ENCODE measurements around the gene MSANTD2. TPM values are rescaled to one million over a fixed set of nuclear protein-coding genes. Genes with fewer than 3 reads are reported as not detected.

The MSANTD2 gene
- polyA plus RNA-seq (ENCODE audit: insufficient read length in 4 of 4): 10 to 100 TPM; 24.3 to 47.6 (median 33.8) TPM

DNA sequence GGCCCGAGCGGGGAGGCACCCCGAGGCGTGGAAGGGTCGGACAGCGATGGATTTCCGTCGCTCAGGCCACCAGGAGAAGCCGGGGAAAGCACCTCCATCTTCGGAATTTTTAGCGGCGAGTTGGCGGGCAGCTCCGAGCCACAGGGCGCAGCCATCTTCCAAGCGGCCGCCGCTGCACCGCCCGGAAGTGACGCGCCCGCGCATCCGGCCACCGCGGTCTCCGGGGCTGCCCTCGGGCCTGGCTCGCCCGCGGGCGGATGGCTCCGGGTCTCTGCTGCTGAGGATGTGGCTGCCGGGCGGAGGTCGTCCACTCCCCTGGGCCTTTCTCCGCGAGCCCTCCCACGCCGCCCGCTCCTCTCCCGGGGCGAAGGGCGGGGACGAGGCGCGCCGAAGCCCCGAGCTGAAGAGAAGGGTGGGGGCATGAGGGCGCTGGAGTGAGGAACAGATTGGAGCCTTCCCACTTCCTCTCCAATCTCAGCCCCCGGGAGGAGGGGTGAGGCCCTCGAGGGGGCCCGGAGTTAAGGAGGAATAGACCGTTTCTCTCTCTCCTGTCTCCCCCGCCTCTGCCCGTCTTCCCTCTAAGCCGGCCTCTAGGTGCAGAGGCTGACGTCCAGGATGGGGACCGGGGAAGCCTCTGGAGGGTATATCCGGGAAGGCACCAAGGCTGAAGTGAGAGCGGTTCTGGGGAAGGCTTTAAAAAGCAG is at the start of gene MSANTD2:
MSANTD2 (minus strand) TSS at position 181 of the 704 bp plus-strand sequence; CDS start at position 155, 26 bp downstream.
- DNase-seq (ENCODE audit: low read depth in 4 of 4, low spot score in 2 of 4): peak; percentile 80 to 87 (median 84)

DNA sequence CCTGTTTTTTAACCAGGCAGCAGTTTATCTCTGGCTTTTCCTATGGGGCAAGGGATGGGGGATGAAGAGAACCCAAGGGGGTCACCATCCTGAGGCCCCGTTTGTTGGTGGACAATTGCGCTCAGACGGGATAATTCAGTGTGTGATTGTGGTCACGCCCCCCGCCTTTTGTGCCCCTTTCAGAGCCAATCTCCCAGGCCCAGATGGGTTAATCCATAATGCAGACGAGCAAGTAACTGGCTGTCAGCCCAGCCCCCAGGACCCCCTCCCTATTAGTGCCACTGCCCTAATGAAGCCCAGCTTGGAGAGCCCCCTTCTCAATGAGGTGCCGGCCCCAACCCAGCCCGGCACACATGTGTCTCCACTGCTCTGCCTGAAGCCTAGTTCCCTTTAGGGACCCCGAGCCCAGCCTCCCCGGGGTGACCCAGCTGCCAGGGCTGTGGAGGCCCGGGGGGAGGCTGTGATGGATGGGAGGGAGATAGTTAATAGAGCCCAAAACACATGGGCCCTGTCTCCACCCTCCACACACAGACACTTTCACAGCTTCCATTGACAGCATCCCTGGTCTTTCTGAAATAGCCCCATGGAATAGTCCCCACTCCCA is 46.0 kb upstream of the MSANTD2 start:
- no peak for DNase-seq (ENCODE audit: low read depth in 4 of 4, low spot score in 2 of 4)

GRCh38 chr11:124844664-124845079 is 44.5 kb upstream of the MSANTD2 start:
- no peak for DNase-seq (ENCODE audit: low read depth in 4 of 4, low spot score in 2 of 4)

DNA sequence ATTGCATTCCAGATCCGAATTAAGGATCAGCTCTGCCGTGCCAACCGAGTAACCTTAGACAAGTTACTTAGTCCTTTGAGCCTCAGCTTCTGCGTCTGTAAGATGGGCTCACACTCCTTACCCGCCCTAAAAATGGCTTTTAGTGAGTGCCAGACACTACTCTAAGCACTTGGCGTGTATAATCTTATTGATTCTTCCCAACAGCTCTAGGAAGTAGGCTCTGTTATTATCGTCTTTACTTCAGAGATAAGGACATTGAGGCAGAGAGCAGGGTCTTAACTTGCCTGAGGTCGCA is 43.4 kb upstream of the MSANTD2 start:
- no peak for DNase-seq (ENCODE audit: low read depth in 4 of 4, low spot score in 2 of 4)

DNA sequence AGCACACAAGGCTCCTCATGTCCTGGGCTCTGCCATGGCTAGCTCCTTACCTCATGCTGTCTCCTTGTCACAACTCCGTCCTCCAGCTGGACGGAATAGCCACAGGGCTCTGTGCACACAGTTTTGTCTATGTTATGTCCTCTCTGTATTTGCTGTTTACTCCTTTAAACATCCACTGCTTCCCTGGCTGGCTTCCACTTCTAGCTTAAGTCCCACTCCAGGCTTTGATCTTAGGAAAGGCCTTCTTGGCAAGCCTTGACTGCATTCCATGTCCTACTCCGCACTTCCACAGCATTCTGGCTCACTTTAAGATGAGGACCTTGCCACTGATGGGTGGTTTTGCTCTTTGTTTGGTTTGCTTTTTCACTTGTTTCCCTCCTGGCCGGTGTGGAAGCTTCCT is 42.1 kb upstream of the MSANTD2 start:
- no peak for DNase-seq (ENCODE audit: low read depth in 4 of 4, low spot score in 2 of 4)

DNA sequence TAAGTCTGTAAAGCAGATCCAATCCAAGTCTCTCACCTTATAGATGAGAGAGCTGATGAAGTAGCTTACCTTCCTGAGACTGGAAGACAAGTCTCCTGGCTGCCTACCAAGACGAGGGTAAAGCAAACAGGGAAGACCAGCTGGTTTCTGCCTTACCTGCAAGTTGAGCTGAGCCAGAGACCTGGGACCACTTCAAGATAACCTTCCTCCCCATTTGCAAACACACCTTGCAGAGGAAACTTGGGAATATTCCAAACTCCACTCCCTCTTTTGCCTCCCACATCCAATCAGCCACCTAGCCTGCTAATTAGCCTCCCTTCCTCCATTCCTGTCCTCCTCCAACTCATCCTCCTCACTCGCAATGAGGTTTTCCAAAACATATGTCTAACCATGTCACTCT is 41.6 kb upstream of the MSANTD2 start:
- DNase-seq (ENCODE audit: low read depth in 4 of 4, low spot score in 2 of 4): no peak

DNA sequence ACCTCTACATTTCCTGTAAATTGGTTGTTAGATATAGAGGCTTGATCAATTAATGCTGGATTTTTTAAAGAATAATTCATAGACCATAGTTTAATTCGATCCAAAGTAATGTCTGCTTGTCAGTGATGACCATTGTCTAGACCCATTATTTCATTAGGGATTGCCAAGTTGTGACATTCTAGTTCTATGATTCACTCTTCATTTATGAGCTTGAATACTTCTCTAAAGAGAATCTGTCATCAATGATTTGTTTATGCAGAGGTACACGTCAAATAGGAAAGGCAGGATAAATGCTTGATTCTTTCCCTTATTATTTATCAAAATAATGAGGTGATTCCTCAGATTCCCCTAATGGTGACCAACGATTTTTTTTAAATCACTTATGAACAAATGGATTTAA is 41.0 kb upstream of the MSANTD2 start:
- DNase-seq (ENCODE audit: low read depth in 4 of 4, low spot score in 2 of 4): no peak

GRCh38 chr11:124840666-124841065 is 40.5 kb upstream of the MSANTD2 start:
- no peak for DNase-seq (ENCODE audit: low read depth in 4 of 4, low spot score in 2 of 4)

GRCh38 chr11:124839972-124840621 is 39.9 kb upstream of the MSANTD2 start:
- DNase-seq (ENCODE audit: low read depth in 4 of 4, low spot score in 2 of 4): no peak

- DNase-seq (ENCODE audit: low read depth in 4 of 4, low spot score in 2 of 4): no peak
These were observed 39.1 kb upstream of the MSANTD2 start for GRCh38 chr11:124839128-124839971.

- DNase-seq (ENCODE audit: low read depth in 4 of 4, low spot score in 2 of 4): no peak
These were observed 38.6 kb upstream of the MSANTD2 start for GRCh38 chr11:124838805-124839127.

- peak in 2 of 4 donors; percentile 46 to 51 for DNase-seq (ENCODE audit: low read depth in 4 of 4, low spot score in 2 of 4)
These were observed 37.3 kb upstream of the MSANTD2 start for GRCh38 chr11:124837491-124837856.

- no peak for DNase-seq (ENCODE audit: low read depth in 4 of 4, low spot score in 2 of 4)
These were observed 35.7 kb upstream of the MSANTD2 start for GRCh38 chr11:124835918-124836317.

- no peak for DNase-seq (ENCODE audit: low read depth in 4 of 4, low spot score in 2 of 4)
These were observed 34.4 kb upstream of the MSANTD2 start for GRCh38 chr11:124834526-124835180.

GRCh38 chr11:124832571-124832970 is 32.4 kb upstream of the MSANTD2 start:
- no peak for DNase-seq (ENCODE audit: low read depth in 4 of 4, low spot score in 2 of 4)

DNA sequence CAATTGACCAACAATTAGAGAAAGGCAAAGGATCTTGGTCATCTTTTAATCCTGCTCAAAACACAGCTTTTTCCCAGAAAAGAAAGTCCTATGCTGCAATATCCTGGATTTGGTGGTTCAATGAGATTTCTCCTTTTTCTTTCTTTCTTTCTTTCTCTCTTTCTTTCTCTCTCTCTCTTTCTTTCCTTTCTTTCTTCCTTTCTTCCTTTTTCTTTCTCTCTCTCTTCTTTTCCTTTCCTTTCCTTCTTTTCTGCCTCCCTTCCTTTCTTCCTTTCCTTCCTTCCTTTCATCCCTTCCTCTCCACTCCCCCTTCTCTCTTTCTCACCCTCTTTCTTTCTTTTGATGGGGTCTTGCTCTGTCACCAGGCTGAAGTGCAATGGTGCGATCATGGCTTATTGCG is 31.7 kb upstream of the MSANTD2 start:
- DNase-seq (ENCODE audit: low read depth in 4 of 4, low spot score in 2 of 4): no peak

DNA sequence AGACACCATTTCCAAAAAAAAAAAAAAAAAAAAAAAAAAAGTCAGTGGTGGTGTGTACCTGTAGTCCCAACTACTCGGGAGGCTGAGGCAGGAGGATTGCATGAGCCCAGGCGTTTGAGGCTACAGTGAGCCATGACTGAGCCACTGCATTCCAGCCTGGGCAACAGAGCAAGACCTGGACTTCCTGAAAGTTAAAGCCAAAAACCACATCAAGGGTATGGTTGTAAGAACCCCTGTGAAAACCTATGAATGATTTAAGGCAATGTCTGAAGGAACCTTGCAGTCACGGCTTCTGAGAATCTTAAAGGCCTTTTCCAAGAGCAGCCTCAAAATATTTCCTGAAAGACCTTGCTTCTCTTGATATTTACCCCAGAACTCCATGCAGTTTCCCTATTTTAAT is 30.5 kb upstream of the MSANTD2 start:
- no peak for DNase-seq (ENCODE audit: low read depth in 4 of 4, low spot score in 2 of 4)

DNA sequence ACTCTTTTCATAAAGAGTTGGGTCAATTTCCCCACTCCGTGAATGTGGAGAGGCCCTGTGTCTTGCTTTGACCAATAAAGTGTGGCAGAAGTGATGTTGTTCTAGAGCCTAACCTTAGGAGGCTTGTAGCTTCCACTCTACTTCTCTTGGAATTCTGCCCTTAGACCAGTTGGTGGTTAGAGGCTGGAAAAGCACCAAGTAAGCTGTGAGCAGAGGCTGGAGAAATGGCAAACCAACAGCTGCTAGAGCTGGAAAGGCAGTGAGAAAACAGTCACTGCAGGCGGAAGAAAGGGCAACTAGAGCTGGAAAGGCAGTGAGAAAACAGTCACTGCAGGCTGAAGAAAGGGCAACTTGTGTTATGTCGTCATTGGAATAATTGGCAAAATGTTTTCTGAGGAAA is 29.8 kb upstream of the MSANTD2 start:
- DNase-seq (ENCODE audit: low read depth in 4 of 4, low spot score in 2 of 4): no peak

DNA sequence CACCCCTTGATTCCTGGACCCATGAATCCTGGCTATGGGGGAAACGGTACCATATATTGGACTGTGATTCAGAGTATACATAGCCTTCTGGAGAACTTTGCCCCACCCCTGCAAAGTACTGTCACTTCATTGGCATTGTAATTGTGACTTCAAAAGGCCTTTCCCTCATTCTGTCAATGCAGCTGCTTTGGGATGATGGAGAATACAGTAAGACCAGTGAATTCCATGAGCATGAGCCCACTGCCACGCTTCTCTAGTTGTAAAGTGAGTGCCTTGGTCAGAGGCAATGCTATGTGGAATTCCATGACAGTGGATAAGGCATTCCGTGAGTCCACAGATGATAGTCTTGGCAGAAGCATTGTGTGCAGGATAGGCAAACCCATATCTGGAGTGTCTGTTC is 25.7 kb upstream of the MSANTD2 start:
- no peak for DNase-seq (ENCODE audit: low read depth in 4 of 4, low spot score in 2 of 4)

DNA sequence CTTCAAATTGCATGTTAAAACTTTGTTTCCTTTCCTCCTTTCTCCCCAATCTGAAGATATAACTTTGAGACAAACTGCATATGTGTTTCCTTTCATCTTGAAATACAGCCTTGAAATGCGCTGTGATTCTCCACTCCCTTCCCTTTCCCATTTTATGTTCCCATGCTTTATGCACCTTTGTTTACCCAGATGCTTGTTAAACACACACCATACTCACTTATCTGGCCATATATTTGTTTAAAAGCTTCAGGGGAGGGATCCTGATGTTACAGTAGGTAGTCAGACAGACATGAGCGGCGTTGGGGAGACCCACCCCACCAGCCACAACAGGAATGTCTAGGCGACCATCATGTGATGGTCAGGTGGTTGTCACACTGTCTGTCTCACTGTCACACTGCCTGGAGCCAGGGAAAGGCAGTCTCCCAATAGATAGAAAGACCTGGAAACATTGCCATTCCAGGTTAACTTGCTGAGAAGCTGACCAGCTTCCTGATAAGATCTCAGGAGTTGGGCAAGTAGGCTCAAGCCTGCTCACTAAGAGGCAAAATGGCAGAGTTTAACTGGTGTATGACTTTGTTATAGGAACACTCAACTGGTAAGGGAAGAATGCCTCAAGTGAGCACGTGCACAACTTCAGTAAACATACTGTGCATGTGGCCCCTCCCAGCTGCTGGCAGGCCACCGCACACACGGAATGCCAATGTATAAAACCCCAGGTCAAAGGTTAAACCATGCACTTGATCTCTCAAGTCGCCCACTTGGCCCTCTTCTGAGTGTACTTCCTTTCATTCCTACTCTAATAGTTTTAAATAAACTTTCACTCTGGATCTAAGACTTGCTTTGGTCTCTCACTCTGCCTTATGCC is 23.5 kb upstream of the MSANTD2 start:
- DNase-seq (ENCODE audit: low read depth in 4 of 4, low spot score in 2 of 4): no peak

Data from left renal cortex interstitium (tissue), 4 donors.